ENCODE results near the gene POLN. TPM values are rescaled to one million over a fixed set of nuclear protein-coding genes. Genes with fewer than 3 reads are reported as not detected.

Gene POLN
- total RNA-seq, 4 donors from 2014 or later, result 0.27 to 2.6 (median 1.4) TPM

- DNase-seq, result peak; percentile 6
- Histone ChIP-seq H3K9me3 (no peaks in the 10 kb centered on the region), H3K4me1 (peaks cover 29 to 61% (median 58%) of the 10 kb centered on the region in 4 donors), H3K27ac (peak overlapping the region; percentile 69 to 97 (median 83)), H3K27me3 (no peaks in the 10 kb centered on the region), H3K4me3 (peak overlapping the region in 1 of 4 donors; percentile 5), H3K36me3 (peaks cover 0 to 5% (median 0%) of the 10 kb centered on the region in 4 donors)
- TF ChIP-seq CTCF (IDR thresholded peaks at IDR 0.05) (no peak), EP300 (IDR thresholded peaks at IDR 0.05; ENCODE audit: low read depth) (no peak), POLR2A (IDR thresholded peaks at IDR 0.05) (no peak), POLR2AphosphoS5 (IDR thresholded peaks at IDR 0.05) (no peak)
- in situ Hi-C loops (cut with MboI; ENCODE audit: low pct_ligation_motif_present in 1 of 4, low pct_unique_long_range_greater_than_20kb in 1 of 4, low sequenced_read_pairs in 3 of 4), result no loop called here
- intact Hi-C loops (cut with DNase I; ENCODE audit: low total_unique reads), result no loop called here
- WGBS, 2 donors (ENCODE audit: low coverage in 1 of 2), result 51% methylated on average over 5 of the region's 8 CpGs; no CpG with 5 or more reads in 1 of the 2 donors
Measured at GRCh38 chr4:2256156-2256731, 14.3 kb upstream of the POLN start.

GRCh38 chr4:2255501-2256155 lies 13.7 kb upstream of the POLN start:
- H3K27ac ChIP-seq, result peak overlapping the region; percentile 69 to 97 (median 83)
- peak; percentile 10 for DNase-seq
- peaks cover 28 to 57% (median 53%) of the 10 kb centered on the region in 4 donors for H3K4me1 ChIP-seq
- no peaks in the 10 kb centered on the region for H3K9me3 ChIP-seq
- in situ Hi-C loops (cut with MboI; ENCODE audit: low pct_ligation_motif_present in 1 of 4, low pct_unique_long_range_greater_than_20kb in 1 of 4, low sequenced_read_pairs in 3 of 4) (no loop called here), intact Hi-C loops (cut with DNase I; ENCODE audit: low total_unique reads) (no loop called here)
- H3K36me3 ChIP-seq, result peaks cover 0 to 9% (median under 1%) of the 10 kb centered on the region in 4 donors
- 63% methylated on average over 15 of the region's 18 CpGs; no CpG with 5 or more reads in 1 of the 2 donors for WGBS, 2 donors (ENCODE audit: low coverage in 1 of 2)
- H3K4me3 ChIP-seq, result no peak overlapping the region
- TF ChIP-seq POLR2AphosphoS5 (IDR thresholded peaks at IDR 0.05) (no peak), EP300 (IDR thresholded peaks at IDR 0.05; ENCODE audit: low read depth) (no peak), CTCF (IDR thresholded peaks at IDR 0.05) (no peak), POLR2A (IDR thresholded peaks at IDR 0.05) (no peak)
- H3K27me3 ChIP-seq, result no peaks in the 10 kb centered on the region

- in situ Hi-C loops (cut with MboI; ENCODE audit: low pct_ligation_motif_present in 1 of 4, low pct_unique_long_range_greater_than_20kb in 1 of 4, low sequenced_read_pairs in 3 of 4) (no loop called here), intact Hi-C loops (cut with DNase I; ENCODE audit: low total_unique reads) (no loop called here)
- 88 to 90% methylated on average over 15 to 32 of the region's 32 CpGs for WGBS, 2 donors (ENCODE audit: low coverage in 1 of 2)
- peaks cover 0 to 15% (median 4%) of the 10 kb centered on the region in 4 donors for H3K36me3 ChIP-seq
- no peaks in the 10 kb centered on the region for H3K27me3 ChIP-seq
- TF ChIP-seq CTCF (IDR thresholded peaks at IDR 0.05) (no peak), POLR2AphosphoS5 (IDR thresholded peaks at IDR 0.05) (no peak), EP300 (IDR thresholded peaks at IDR 0.05; ENCODE audit: low read depth) (no peak), POLR2A (IDR thresholded peaks at IDR 0.05) (no peak)
- no peaks in the 10 kb centered on the region for H3K9me3 ChIP-seq
- H3K4me1 ChIP-seq, result peaks cover 21 to 49% (median 46%) of the 10 kb centered on the region in 4 donors
- DNase-seq, result no peak
- H3K27ac ChIP-seq, result peak overlapping the region; percentile 69 to 97 (median 83)
- H3K4me3 ChIP-seq, result no peak overlapping the region
Measured at GRCh38 chr4:2254665-2255500, 13.0 kb upstream of the POLN start.

All from transverse colon (tissue), 4 donors.